ENCODE data around the gene CD7. TPM values are rescaled to one million over a fixed set of nuclear protein-coding genes. Genes with fewer than 3 reads are reported as not detected.

The CD7 gene
- total RNA-seq, 3 donors from 2014 or later, result 10.0 to 12.8 (median 12.3) TPM

DNA sequence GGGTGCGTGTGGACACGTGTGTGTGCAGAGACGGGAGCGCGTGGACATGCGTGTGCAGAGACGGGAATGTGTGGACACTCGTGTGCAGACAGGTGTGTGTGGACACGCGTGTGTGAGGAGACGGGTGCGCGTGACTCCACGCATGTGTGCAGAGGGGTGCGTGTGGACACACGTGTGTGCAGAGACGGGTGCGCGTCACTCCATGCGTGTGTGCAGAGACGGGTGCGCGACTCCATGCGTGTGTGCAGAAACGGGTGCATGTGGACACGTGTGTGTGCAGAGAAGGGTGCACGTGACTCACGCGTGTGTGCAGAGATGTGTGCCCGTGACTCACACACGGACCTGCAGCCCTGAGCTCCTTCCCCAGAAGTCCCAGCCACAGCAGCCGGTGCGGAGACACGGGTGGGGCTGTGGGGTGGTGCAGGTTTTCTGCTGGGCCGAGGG lies 2.2 kb upstream of the CD7 start:
- TF ChIP-seq, protein P1, sequence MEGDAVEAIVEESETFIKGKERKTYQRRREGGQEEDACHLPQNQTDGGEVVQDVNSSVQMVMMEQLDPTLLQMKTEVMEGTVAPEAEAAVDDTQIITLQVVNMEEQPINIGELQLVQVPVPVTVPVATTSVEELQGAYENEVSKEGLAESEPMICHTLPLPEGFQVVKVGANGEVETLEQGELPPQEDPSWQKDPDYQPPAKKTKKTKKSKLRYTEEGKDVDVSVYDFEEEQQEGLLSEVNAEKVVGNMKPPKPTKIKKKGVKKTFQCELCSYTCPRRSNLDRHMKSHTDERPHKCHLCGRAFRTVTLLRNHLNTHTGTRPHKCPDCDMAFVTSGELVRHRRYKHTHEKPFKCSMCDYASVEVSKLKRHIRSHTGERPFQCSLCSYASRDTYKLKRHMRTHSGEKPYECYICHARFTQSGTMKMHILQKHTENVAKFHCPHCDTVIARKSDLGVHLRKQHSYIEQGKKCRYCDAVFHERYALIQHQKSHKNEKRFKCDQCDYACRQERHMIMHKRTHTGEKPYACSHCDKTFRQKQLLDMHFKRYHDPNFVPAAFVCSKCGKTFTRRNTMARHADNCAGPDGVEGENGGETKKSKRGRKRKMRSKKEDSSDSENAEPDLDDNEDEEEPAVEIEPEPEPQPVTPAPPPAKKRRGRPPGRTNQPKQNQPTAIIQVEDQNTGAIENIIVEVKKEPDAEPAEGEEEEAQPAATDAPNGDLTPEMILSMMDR (IDR thresholded peaks at IDR 0.05), result no peak
- H3K4me1 ChIP-seq (ENCODE audit: low read depth), result no peaks in the 10 kb centered on the region
- no peak overlapping the region for H3K4me3 ChIP-seq
- no peaks in the 10 kb centered on the region for H3K36me3 ChIP-seq (ENCODE audit: low read depth)
- no peak for DNase-seq
- ATAC-seq, result no peak
- no peaks in the 10 kb centered on the region for H3K9me3 ChIP-seq
- intact Hi-C loops (cut with DNase I, micrococcal nuclease), result loop anchor here in 1 of 2 donors (10.0 kb wide), 1 partner anchor 85 kb away; no protein-coding TSS in a partner anchor

DNA sequence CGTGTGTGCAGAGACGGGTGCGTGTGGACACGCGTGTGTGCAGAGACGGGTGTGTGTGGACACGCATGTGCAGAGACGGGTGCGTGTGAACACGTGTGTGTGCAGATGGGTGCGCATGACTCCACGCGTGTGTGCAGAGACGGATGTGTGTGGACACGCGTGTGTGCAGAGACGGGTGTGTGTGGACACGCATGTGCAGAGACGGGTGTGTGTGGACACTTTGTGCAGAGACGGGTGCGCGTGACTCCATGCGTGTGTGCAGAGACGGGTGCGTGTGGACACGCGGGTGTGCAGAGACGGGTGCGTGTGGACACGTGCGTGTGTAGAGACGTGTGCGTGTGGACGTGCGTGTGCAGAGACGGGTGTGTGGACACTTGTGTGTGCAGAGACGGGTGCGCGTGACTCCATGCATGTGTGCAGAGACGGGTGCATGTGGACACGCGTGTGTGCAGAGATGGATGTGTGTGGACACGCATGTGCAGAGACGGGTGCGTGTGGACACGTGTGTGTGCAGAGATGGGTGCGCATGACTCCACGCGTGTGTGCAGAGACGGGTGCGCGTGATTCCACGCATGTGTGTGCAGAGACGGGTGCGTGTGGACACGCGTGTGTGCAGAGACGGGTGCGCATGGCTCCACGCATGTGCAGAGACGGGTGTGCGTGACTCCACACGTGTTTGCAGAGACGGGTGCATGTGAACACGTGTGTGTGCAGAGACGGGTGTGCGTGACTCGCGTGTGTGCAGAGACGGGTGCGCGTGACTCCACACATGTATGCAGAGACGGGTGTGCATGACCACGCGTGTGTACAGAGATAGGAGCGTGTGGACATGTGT lies 1.6 kb upstream of the CD7 start:
- intact Hi-C loops (cut with DNase I, micrococcal nuclease), result no loop called here
- TF ChIP-seq, protein P1 (IDR thresholded peaks at IDR 0.05), result no peak
- Histone ChIP-seq H3K36me3 (ENCODE audit: low read depth) (no peaks in the 10 kb centered on the region), H3K4me1 (ENCODE audit: low read depth) (no peaks in the 10 kb centered on the region), H3K4me3 (no peak overlapping the region), H3K9me3 (no peaks in the 10 kb centered on the region)
- DNase-seq, result no peak
- no peak for ATAC-seq

GRCh38 chr17:82318169-82318498 lies 726 bp upstream of the CD7 start:
- Histone ChIP-seq H3K4me1 (ENCODE audit: low read depth) (no peaks in the 10 kb centered on the region), H3K36me3 (ENCODE audit: low read depth) (no peaks in the 10 kb centered on the region), H3K4me3 (no peak overlapping the region), H3K9me3 (no peaks in the 10 kb centered on the region)
- intact Hi-C loops (cut with DNase I, micrococcal nuclease), result no loop called here
- no peak for ATAC-seq
- TF ChIP-seq, protein P1 (IDR thresholded peaks at IDR 0.05), result no peak
- no peak for DNase-seq

- intact Hi-C loops (cut with DNase I, micrococcal nuclease), result no loop called here
- H3K9me3 ChIP-seq, result no peaks in the 10 kb centered on the region
- ATAC-seq, result peak; percentile 3
- no peaks in the 10 kb centered on the region for H3K4me1 ChIP-seq (ENCODE audit: low read depth)
- TF ChIP-seq, protein P1 (IDR thresholded peaks at IDR 0.05), result no peak
- H3K36me3 ChIP-seq (ENCODE audit: low read depth), result no peaks in the 10 kb centered on the region
- H3K4me3 ChIP-seq, result no peak overlapping the region
- DNase-seq, result no peak
Observed at GRCh38 chr17:82316651-82317393, 586 bp downstream of the CD7 start.

GRCh38 chr17:82315703-82316358 lies 1.6 kb downstream of the CD7 start:
- Histone ChIP-seq H3K4me1 (ENCODE audit: low read depth) (no peaks in the 10 kb centered on the region), H3K9me3 (no peaks in the 10 kb centered on the region), H3K4me3 (no peak overlapping the region), H3K36me3 (ENCODE audit: low read depth) (no peaks in the 10 kb centered on the region)
- DNase-seq (no peak), ATAC-seq (peak; percentile 37)
- TF ChIP-seq, protein P1 (IDR thresholded peaks at IDR 0.05), result no peak
- intact Hi-C loops (cut with DNase I, micrococcal nuclease), result no loop called here

All from mucosa of descending colon (tissue), 3 donors.